Measurements from ENCODE around the gene UFD1. TPM values are rescaled to one million over a fixed set of nuclear protein-coding genes. Genes with fewer than 3 reads are reported as not detected.

The UFD1 gene
- total and polyA plus RNA-seq, 8 donors = 3.8 to 86.6 (median 51.3) TPM

- TF ChIP-seq, protein P1, sequence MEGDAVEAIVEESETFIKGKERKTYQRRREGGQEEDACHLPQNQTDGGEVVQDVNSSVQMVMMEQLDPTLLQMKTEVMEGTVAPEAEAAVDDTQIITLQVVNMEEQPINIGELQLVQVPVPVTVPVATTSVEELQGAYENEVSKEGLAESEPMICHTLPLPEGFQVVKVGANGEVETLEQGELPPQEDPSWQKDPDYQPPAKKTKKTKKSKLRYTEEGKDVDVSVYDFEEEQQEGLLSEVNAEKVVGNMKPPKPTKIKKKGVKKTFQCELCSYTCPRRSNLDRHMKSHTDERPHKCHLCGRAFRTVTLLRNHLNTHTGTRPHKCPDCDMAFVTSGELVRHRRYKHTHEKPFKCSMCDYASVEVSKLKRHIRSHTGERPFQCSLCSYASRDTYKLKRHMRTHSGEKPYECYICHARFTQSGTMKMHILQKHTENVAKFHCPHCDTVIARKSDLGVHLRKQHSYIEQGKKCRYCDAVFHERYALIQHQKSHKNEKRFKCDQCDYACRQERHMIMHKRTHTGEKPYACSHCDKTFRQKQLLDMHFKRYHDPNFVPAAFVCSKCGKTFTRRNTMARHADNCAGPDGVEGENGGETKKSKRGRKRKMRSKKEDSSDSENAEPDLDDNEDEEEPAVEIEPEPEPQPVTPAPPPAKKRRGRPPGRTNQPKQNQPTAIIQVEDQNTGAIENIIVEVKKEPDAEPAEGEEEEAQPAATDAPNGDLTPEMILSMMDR (IDR thresholded peaks at IDR 0.05) = no peak
- no peak for TF ChIP-seq POLR2AphosphoS5 (IDR thresholded peaks at IDR 0.05)
- TF ChIP-seq POLR2A (IDR thresholded peaks at IDR 0.05) = no peak
- TF ChIP-seq EP300 (IDR thresholded peaks at IDR 0.05) = no peak
- no peak for DNase-seq
- H3K9me3 ChIP-seq = no peaks in the 10 kb centered on the region
- intact Hi-C loops (cut with DNase I; ENCODE audit: low total_unique reads) = no loop called here
- H3K4me1 ChIP-seq = peaks cover 0 to 4% (median 0%) of the 10 kb centered on the region in 4 donors
- H3K4me3 ChIP-seq = no peak overlapping the region
- H3K36me3 ChIP-seq = peaks cover 94 to 100% (median 100%) of the 10 kb centered on the region in 4 donors
- WGBS, 5 donors = 91 to 100% (median 98%) methylated on average over 2 of the region's 2 CpGs
- H3K27ac ChIP-seq = no peak overlapping the region
- no peaks in the 10 kb centered on the region for H3K27me3 ChIP-seq
Measured at GRCh38 chr22:19470010-19470409, 9.0 kb downstream of the UFD1 start.

DNA sequence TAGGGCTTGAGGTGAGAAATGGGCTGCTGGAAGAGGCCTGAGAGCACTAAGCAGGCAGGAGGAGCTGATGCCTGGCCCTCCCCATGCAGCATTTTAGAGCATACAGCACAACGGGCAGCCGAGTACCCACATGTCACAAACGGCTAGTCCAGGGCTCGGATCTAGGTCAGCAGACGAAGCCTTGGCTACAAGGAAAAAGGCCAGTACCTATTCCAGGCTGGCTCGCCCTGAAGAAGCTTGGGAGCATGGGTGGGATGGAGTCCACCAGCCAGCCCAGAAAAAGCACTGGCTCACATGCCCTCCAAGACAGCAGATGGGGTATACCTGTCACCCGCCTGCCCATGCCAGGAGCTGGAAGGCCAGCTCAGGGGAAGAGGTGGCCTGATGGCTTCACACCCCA lies 9.6 kb downstream of the UFD1 start:
- DNase-seq = no peak
- TF ChIP-seq POLR2AphosphoS5 (IDR thresholded peaks at IDR 0.05) (no peak), EP300 (IDR thresholded peaks at IDR 0.05) (no peak)
- Histone ChIP-seq H3K27me3 (no peaks in the 10 kb centered on the region), H3K36me3 (peaks cover 95 to 100% (median 100%) of the 10 kb centered on the region in 4 donors), H3K4me1 (no peaks in the 10 kb centered on the region), H3K9me3 (no peaks in the 10 kb centered on the region), H3K4me3 (no peak overlapping the region), H3K27ac (no peak overlapping the region)
- WGBS, 5 donors = 91 to 97% (median 95%) methylated on average over 7 of the region's 7 CpGs
- intact Hi-C loops (cut with DNase I; ENCODE audit: low total_unique reads) = no loop called here

GRCh38 chr22:19467912-19468311 lies 11.1 kb downstream of the UFD1 start:
- no peaks in the 10 kb centered on the region for H3K27me3 ChIP-seq
- TF ChIP-seq POLR2AphosphoS5 (IDR thresholded peaks at IDR 0.05) (no peak), POLR2A (IDR thresholded peaks at IDR 0.05) (no peak), EP300 (IDR thresholded peaks at IDR 0.05) (no peak)
- TF ChIP-seq, protein P1 (IDR thresholded peaks at IDR 0.05) = no peak
- no peak overlapping the region for H3K4me3 ChIP-seq
- no peak for DNase-seq
- peaks cover 97 to 100% (median 100%) of the 10 kb centered on the region in 4 donors for H3K36me3 ChIP-seq
- H3K4me1 ChIP-seq = no peaks in the 10 kb centered on the region
- H3K9me3 ChIP-seq = no peaks in the 10 kb centered on the region
- intact Hi-C loops (cut with DNase I; ENCODE audit: low total_unique reads) = no loop called here
- WGBS, 5 donors = 80 to 95% (median 90%) methylated on average over 6 of the region's 6 CpGs
- no peak overlapping the region for H3K27ac ChIP-seq

GRCh38 chr22:19466848-19467752 lies 11.9 kb downstream of the UFD1 start:
- TF ChIP-seq, protein P1 (IDR thresholded peaks at IDR 0.05) = no peak
- TF ChIP-seq POLR2A (IDR thresholded peaks at IDR 0.05) (no peak), EP300 (IDR thresholded peaks at IDR 0.05) (no peak), POLR2AphosphoS5 (IDR thresholded peaks at IDR 0.05) (no peak)
- Histone ChIP-seq H3K4me3 (no peak overlapping the region), H3K4me1 (no peaks in the 10 kb centered on the region), H3K9me3 (no peaks in the 10 kb centered on the region), H3K27me3 (no peaks in the 10 kb centered on the region), H3K36me3 (peaks cover 95 to 100% (median 100%) of the 10 kb centered on the region in 4 donors), H3K27ac (no peak overlapping the region)
- 94 to 95% (median 94%) methylated on average over 9 of the region's 9 CpGs for WGBS, 5 donors
- no peak for DNase-seq
- intact Hi-C loops (cut with DNase I; ENCODE audit: low total_unique reads) = no loop called here
